H1 (cell line): ENCODE data around the gene PRKAB2. TPM values are rescaled to one million over a fixed set of nuclear protein-coding genes. Genes with fewer than 3 reads are reported as not detected.

Experiments
- CTCF ChIA-PET: fragments of 300-600 bp; sonication (Branson Sonifier 250); formaldehyde crosslinking; loops from one replicate; lab custom pipeline; 2021; ENCODE audit not compliant: partially characterized antibody; lab: Charles Lee
- POLR2A ChIA-PET: fragments of 300-600 bp; sonication (Branson Sonifier 250); formaldehyde crosslinking; loops from one replicate; lab custom pipeline; 2021; ENCODE audit warnings: inconsistent platforms; ENCODE audit not compliant: partially characterized antibody; lab: Charles Lee
- DNase-seq, 2 experiments: peaks; one replicate each; pipeline versions ENCODE4 v3.0.0 to v3.0.0-alpha.2; 2010 to 2022; ENCODE audit warnings: low spot score in 2 of 2, low read depth in 1 of 2, mixed read lengths in 1 of 2
- FAIRE-seq: peaks from 2 replicates; lab custom pipeline; 2011; peaks lifted over from hg19 to GRCh38; lab: Jason Lieb, UNC
- H2AFZ ChIP-seq: 2 replicates; pipeline ENCODE4 v1.8.1; 2012; ENCODE audit warnings: low read length, inconsistent platforms
- H2AK5ac ChIP-seq: 2 replicates; pipeline ENCODE4 v1.6.1; 2013; ENCODE audit warnings: low read depth, low read length
- H2BK120ac ChIP-seq: replicated peaks from 2 replicates; pipeline ENCODE3; 2013; ENCODE audit warnings: low read depth, low read length, inconsistent platforms
- H2BK12ac ChIP-seq: 2 replicates; pipeline ENCODE4 v1.6.1; 2013; ENCODE audit warnings: low read depth, low read length
- H2BK15ac ChIP-seq: 2 replicates; pipeline ENCODE4 v1.6.1; 2013; ENCODE audit warnings: low read length
- H2BK20ac ChIP-seq: 2 replicates; pipeline ENCODE4 v1.6.1; 2013; ENCODE audit warnings: low read length
- H2BK5ac ChIP-seq: 2 replicates; pipeline ENCODE4 v1.6.1; 2013; ENCODE audit warnings: low read depth, low read length
- H3K14ac ChIP-seq: 2 replicates; pipeline ENCODE4 v1.6.1; 2013; ENCODE audit warnings: inconsistent platforms; ENCODE audit not compliant: insufficient read length
- H3K18ac ChIP-seq: 2 replicates; pipeline ENCODE4 v1.6.1; 2013; ENCODE audit warnings: low read length; ENCODE audit errors: extremely low read depth
- H3K23ac ChIP-seq: 2 replicates; pipeline ENCODE4 v1.6.1; 2013; ENCODE audit warnings: inconsistent platforms; ENCODE audit not compliant: insufficient read length
- H3K23me2 ChIP-seq: 2 replicates; pipeline ENCODE4 v1.6.1; 2013; ENCODE audit warnings: low read depth, low read length
- H3K27ac ChIP-seq: 2 replicates; pipeline ENCODE4 v1.6.1; 2011; ENCODE audit warnings: low read depth, low read length, inconsistent platforms
- H3K27me3 ChIP-seq, 4 experiments: replicated peaks in 1 of 4; 1 replicate in 1 of 4; 2 replicates in 3 of 4; pipeline versions ENCODE4 v1.6.1 to v1.8.1; 2011 to 2013; ENCODE audit warnings: low read length in 3 of 4, mild to moderate bottlenecking in 3 of 4, inconsistent platforms in 2 of 4, mixed read lengths in 2 of 4, moderate library complexity in 1 of 4; ENCODE audit not compliant: control insufficient read depth in 3 of 4, insufficient read depth in 3 of 4; ENCODE audit errors: extremely low read depth in 1 of 4
- H3K36me3 ChIP-seq, 4 experiments: 2 replicates each; pipeline versions ENCODE4 v1.6.1 to v1.8.1; 2011 to 2013; ENCODE audit warnings: mild to moderate bottlenecking in 4 of 4, low read length in 3 of 4, moderate library complexity in 2 of 4, control low read depth in 1 of 4, inconsistent platforms in 1 of 4; ENCODE audit not compliant: insufficient read depth in 4 of 4, control insufficient read depth in 2 of 4
- H3K4ac ChIP-seq: replicated peaks from 2 replicates; pipeline ENCODE3; 2013; ENCODE audit warnings: low read length, low read depth, mixed read lengths, inconsistent platforms; ENCODE audit not compliant: insufficient read length
- H3K4me1 ChIP-seq, 4 experiments: replicated peaks in 1 of 4; 1 replicate in 1 of 4; 2 replicates in 3 of 4; pipeline versions ENCODE4 v1.6.1 to v1.8.1; 2011 to 2013; ENCODE audit warnings: low read length in 3 of 4, inconsistent platforms in 2 of 4, mixed read lengths in 1 of 4; ENCODE audit not compliant: insufficient read depth in 4 of 4, control insufficient read depth in 3 of 4
- H3K4me2 ChIP-seq, 2 experiments: 2 replicates each; pipeline versions ENCODE4 v1.6.1 to v1.8.1; 2011 to 2013; ENCODE audit warnings: low read depth in 2 of 2, low read length in 2 of 2, control low read depth in 1 of 2, inconsistent platforms in 1 of 2, mild to moderate bottlenecking in 1 of 2; ENCODE audit not compliant: insufficient read depth in 1 of 2
- H3K4me3 ChIP-seq, 4 experiments: fragments of 200-600, 300-600 bp in 1 of 4; sonication (generic), shearing (Covaris generic), sonication (Bioruptor Twin) in 1 of 4; 2 replicates each; pipeline versions ENCODE4 v1.5.1 to v1.8.1; 2011 to 2016; ENCODE audit warnings: low read length in 4 of 4, low read depth in 3 of 4, control low read depth in 2 of 4, inconsistent platforms in 2 of 4, mild to moderate bottlenecking in 2 of 4, mixed read lengths in 1 of 4, moderate library complexity in 1 of 4; ENCODE audit not compliant: insufficient read depth in 2 of 4; ENCODE audit errors: extremely low read depth in 1 of 4
- H3K56ac ChIP-seq: replicated peaks from 2 replicates; pipeline ENCODE3; 2013; ENCODE audit warnings: low read depth, mild to moderate bottlenecking, mixed read lengths, low read length, inconsistent platforms; ENCODE audit not compliant: insufficient read length
- H3K79me1 ChIP-seq: 2 replicates; pipeline ENCODE4 v1.6.1; 2013; ENCODE audit warnings: low read depth, low read length, control low read depth
- H3K79me2 ChIP-seq, 2 experiments: 2 replicates each; pipeline versions ENCODE4 v1.6.1 to v1.8.1; 2012 to 2013; ENCODE audit warnings: low read length in 2 of 2, mild to moderate bottlenecking in 2 of 2, inconsistent platforms in 1 of 2; ENCODE audit not compliant: insufficient read depth in 2 of 2, control insufficient read depth in 1 of 2
- H3K9ac ChIP-seq, 4 experiments: replicated peaks in 1 of 4; 1 replicate in 1 of 4; 2 replicates in 3 of 4; pipeline versions ENCODE4 v1.6.1 to v1.8.1; 2011 to 2013; ENCODE audit warnings: low read depth in 3 of 4, low read length in 3 of 4, control low read depth in 2 of 4, mild to moderate bottlenecking in 2 of 4, moderate library complexity in 2 of 4, inconsistent platforms in 1 of 4; ENCODE audit errors: extremely low read depth in 1 of 4
- H3K9me3 ChIP-seq, 2 experiments: 2 replicates each; pipeline versions ENCODE4 v1.6.1 to v1.8.1; 2012 to 2013; ENCODE audit warnings: mild to moderate bottlenecking in 2 of 2, moderate library complexity in 2 of 2, control low read depth in 1 of 2, inconsistent platforms in 1 of 2, low read depth in 1 of 2, low read length in 1 of 2, mixed read lengths in 1 of 2; ENCODE audit not compliant: insufficient read depth in 2 of 2
- H4K20me1 ChIP-seq, 2 experiments: replicated peaks in 1 of 2; 2 replicates each; pipeline versions ENCODE3 to v1.8.1; 2011 to 2013; ENCODE audit warnings: inconsistent platforms in 2 of 2, low read length in 2 of 2, mild to moderate bottlenecking in 1 of 2; ENCODE audit not compliant: insufficient read depth in 2 of 2, control insufficient read depth in 1 of 2
- H4K5ac ChIP-seq: 2 replicates; pipeline ENCODE4 v1.6.1; 2013; ENCODE audit warnings: low read length, low read depth, mixed read lengths, inconsistent platforms; ENCODE audit not compliant: insufficient read length
- H4K8ac ChIP-seq: 2 replicates; pipeline ENCODE4 v1.8.0; 2013; ENCODE audit warnings: mild to moderate bottlenecking, moderate library complexity, low read length, inconsistent platforms; ENCODE audit not compliant: insufficient read depth; ENCODE audit errors: extremely low read depth
- H4K91ac ChIP-seq: replicated peaks from 2 replicates; pipeline ENCODE3; 2013; ENCODE audit warnings: low read length, mixed read lengths, inconsistent platforms; ENCODE audit not compliant: insufficient read length
- ASH2L ChIP-seq: fragments of 200-600, 300-600 bp; sonication (generic); IDR thresholded peaks from one replicate; pipeline ENCODE4 v1.7.1; 2017; ENCODE audit warnings: low read length
- BCL11A ChIP-seq, 2 experiments: IDR thresholded peaks; one replicate each; pipeline ENCODE4 v1.6.1; 2011; ENCODE audit warnings: low read depth in 2 of 2, low read length in 2 of 2, mild to moderate bottlenecking in 2 of 2
- CTBP2 ChIP-seq: IDR thresholded peaks from 2 replicates; pipeline ENCODE4 v1.7.0; 2011; ENCODE audit warnings: borderline replicate concordance, mild to moderate bottlenecking, moderate library complexity, mixed read lengths, low read length; ENCODE audit not compliant: insufficient read depth, insufficient read length
- EGR1 ChIP-seq: IDR thresholded peaks from 2 replicates; pipeline ENCODE4 v1.6.1; 2011; ENCODE audit warnings: low read depth, low read length, borderline replicate concordance
- EP300 ChIP-seq, 2 experiments: IDR thresholded peaks; 1 replicate in 1 of 2; 2 replicates in 1 of 2; pipeline ENCODE4 v1.6.1; 2011 to 2012; ENCODE audit warnings: low read depth in 2 of 2, low read length in 2 of 2, mild to moderate bottlenecking in 2 of 2, borderline replicate concordance in 1 of 2, inconsistent platforms in 1 of 2, moderate library complexity in 1 of 2
- GTF2F1 ChIP-seq: IDR thresholded peaks from 2 replicates; pipeline ENCODE4 v1.6.1; 2012; ENCODE audit warnings: low read depth, low read length, improper control_type of control experiment, borderline replicate concordance
- HDAC2 ChIP-seq, 2 experiments: fragments of 300-600 bp in 1 of 2; sonication (generic) in 1 of 2; IDR thresholded peaks; 2 replicates each; pipeline ENCODE4 v1.6.1; 2011 to 2012; ENCODE audit warnings: low read depth in 2 of 2, low read length in 2 of 2, mild to moderate bottlenecking in 2 of 2, moderate library complexity in 2 of 2, borderline replicate concordance in 1 of 2, inconsistent platforms in 1 of 2
- KDM1A ChIP-seq: fragments of 200-600, 300-600 bp; sonication (generic); IDR thresholded peaks from 2 replicates; pipeline ENCODE4 v1.7.1; 2016; ENCODE audit warnings: mild to moderate bottlenecking, low read length, borderline replicate concordance
- MAX ChIP-seq: IDR thresholded peaks from 2 replicates; pipeline ENCODE4 v1.6.1; 2012; ENCODE audit warnings: inconsistent platforms
- POLR2A ChIP-seq, 2 experiments: IDR thresholded peaks; 1 replicate in 1 of 2; 2 replicates in 1 of 2; pipeline ENCODE4 v1.6.1; 2011; ENCODE audit warnings: low read depth in 2 of 2, low read length in 2 of 2, mild to moderate bottlenecking in 2 of 2; ENCODE audit errors: control extremely low read depth in 1 of 2
- RBBP5 ChIP-seq: IDR thresholded peaks from 2 replicates; pipeline ENCODE4 v1.7.1; 2012; ENCODE audit warnings: low read depth, mild to moderate bottlenecking, inconsistent platforms, low read length, moderate library complexity, borderline replicate concordance
- RXRA ChIP-seq: IDR thresholded peaks from 2 replicates; pipeline ENCODE4 v1.6.1; 2011; ENCODE audit warnings: low read depth, mild to moderate bottlenecking, low read length, moderate library complexity; ENCODE audit not compliant: insufficient read depth
- SIN3A ChIP-seq, 2 experiments: IDR thresholded peaks in 1 of 2; conservative IDR thresholded peaks in 1 of 2; 2 replicates each; pipeline ENCODE4 v1.6.1; 2011 to 2012; ENCODE audit warnings: low read length in 2 of 2, improper control_type of control experiment in 1 of 2, low read depth in 1 of 2, mild to moderate bottlenecking in 1 of 2
- TBP ChIP-seq: IDR thresholded peaks from 2 replicates; pipeline ENCODE4 v1.6.1; 2011; ENCODE audit warnings: low read depth, low read length, improper control_type of control experiment
- WGBS, 2 experiments: shearing (Covaris generic) in 1 of 2; methylation state at CpG; one replicate each; pipeline versions ENCODE4 v1.1.6 to v1.1.7; 2013 to 2015; ENCODE audit warnings: low lambda C conversion rate in 2 of 2, mixed read lengths in 2 of 2, inconsistent platforms in 1 of 2, low coverage in 1 of 2, missing lambda C conversion rate in 1 of 2; ENCODE audit not compliant: insufficient replicate concordance in 2 of 2, insufficient coverage in 1 of 2, insufficient read length in 1 of 2; ENCODE audit errors: extremely low coverage in 1 of 2, missing lambda C conversion rate in 1 of 2; 5-methylcytosine and 5-hydroxymethylcytosine counted together
- polyA plus RNA-seq, 7 experiments: library from polyadenylated mRNA; depleted of rRNA in 3 of 7; stranded (reverse) in 5 of 7; unstranded in 2 of 7; fragments of >200 nt in 5 of 7; fragments of 200-250 nt in 2 of 7; gene quantifications; 1 replicate in 5 of 7; 2 replicates in 1 of 7; 4 replicates in 1 of 7; pipeline versions ENCODE4 v1.2.1 to v1.2.3, GENCODE V29; 2011 to 2013; ENCODE audit warnings: missing spikeins in 2 of 7, mixed read lengths in 2 of 7
- total RNA-seq: library from RNA; stranded (reverse); fragmentation: NEBNext Ultra II Directional; extraction: Animal tissue kit (Norgen Biotek cat#: 25700); gene quantifications from 2 replicates; pipeline ENCODE4 v1.2.1, GENCODE V29; 2021

Gene PRKAB2
- total and polyA plus RNA-seq, 2 of the 8 experiments (the other 6 are each of a cell fraction or from before 2014, with no cell fraction given), result 15.0 to 18.9 TPM

GRCh38 chr1:147211577-147211976, 39.3 kb upstream of the PRKAB2 start:
- no peaks in the 10 kb centered on the region for H3K79me1 ChIP-seq
- no peaks in the 10 kb centered on the region for H3K27me3 ChIP-seq
- no peak overlapping the region for H2BK15ac ChIP-seq
- no peak overlapping the region for H2BK5ac ChIP-seq
- no peak overlapping the region for H3K4me3 ChIP-seq
- H2AK5ac ChIP-seq, result no peak overlapping the region
- H3K56ac ChIP-seq, result no peak overlapping the region
- no peak overlapping the region for H2AFZ ChIP-seq
- no peaks in the 10 kb centered on the region for H3K23me2 ChIP-seq
- H2BK120ac ChIP-seq, result no peak overlapping the region
- no peaks in the 10 kb centered on the region for H3K9me3 ChIP-seq
- DNase-seq (no peak), FAIRE-seq (no peak)
- H3K23ac ChIP-seq, result no peak overlapping the region
- H3K18ac ChIP-seq, result no peak overlapping the region
- no peaks in the 10 kb centered on the region for H3K4me1 ChIP-seq
- H3K27ac ChIP-seq, result no peak overlapping the region
- no peaks in the 10 kb centered on the region for H3K79me2 ChIP-seq
- H2BK20ac ChIP-seq, result no peak overlapping the region
- POLR2A ChIA-PET, result interaction anchor here (1.4 kb wide), 1 partner anchor 127 kb away, joined by 4 read pairs; no protein-coding TSS in a partner anchor
- no peak overlapping the region for H2BK12ac ChIP-seq
- CTCF ChIA-PET, result no interaction called here
- H3K9ac ChIP-seq, result no peak overlapping the region
- WGBS, 2 experiments, result 94% methylated on average over 2 of the region's 2 CpGs; no CpG with 5 or more reads in 1 of the 2 experiments
- no peak overlapping the region for H3K4me2 ChIP-seq
- H4K91ac ChIP-seq, result no peak overlapping the region
- H3K14ac ChIP-seq, result no peak overlapping the region
- H3K4ac ChIP-seq, result no peak overlapping the region
- H3K36me3 ChIP-seq, result no peaks in the 10 kb centered on the region
- H4K5ac ChIP-seq, result no peak overlapping the region
- no peak overlapping the region for H4K8ac ChIP-seq
- H4K20me1 ChIP-seq, result no peaks in the 10 kb centered on the region
- TF ChIP-seq ASH2L (no peak), POLR2A (IDR thresholded peaks at IDR 0.05; ENCODE audit: control extremely low read depth in 1 of 2, low read depth in 2 of 2, low read length in 2 of 2) (no peak), EP300 (IDR thresholded peaks at IDR 0.05; ENCODE audit: borderline replicate concordance in 1 of 2, low read depth in 2 of 2, low read length in 2 of 2) (no peak), RXRA (no peak), MAX (no peak), TBP (no peak), BCL11A (IDR thresholded peaks at IDR 0.05; ENCODE audit: low read depth in 2 of 2, low read length in 2 of 2) (no peak), HDAC2 (IDR thresholded peaks at IDR 0.05; ENCODE audit: borderline replicate concordance in 1 of 2, low read depth in 2 of 2, low read length in 2 of 2) (no peak), SIN3A (conservative IDR thresholded peaks at IDR 0.05 in 1 of 2, IDR thresholded peaks at IDR 0.05 in 1 of 2; ENCODE audit: low read depth in 1 of 2, low read length in 2 of 2) (no peak), EGR1 (no peak), RBBP5 (no peak), GTF2F1 (no peak), KDM1A (no peak), CTBP2 (no peak)
